IMR-90 (cell line): Measurements from ENCODE around the gene RPS19.

Experiments
- BHLHE40 ChIP-seq: fragments of 150-350 bp; IDR thresholded peaks from 2 replicates; pipeline ENCODE4 v1.6.1; 2016; ENCODE audit warnings: mild to moderate bottlenecking, low read depth, low read length
- CEBPB ChIP-seq: IDR thresholded peaks from 2 replicates; pipeline ENCODE4 v1.6.1; 2012; ENCODE audit warnings: low read depth, low read length, improper control_type of control experiment
- CTCF ChIP-seq: conservative IDR thresholded peaks from 2 replicates; pipeline ENCODE4 v1.5.1; 2012; ENCODE audit warnings: mild to moderate bottlenecking, low read depth, low read length, improper control_type of control experiment
- FOS ChIP-seq: fragments of 150-350 bp; IDR thresholded peaks from 2 replicates; pipeline ENCODE4 v1.6.1; 2016; ENCODE audit warnings: low read depth, low read length
- MAFK ChIP-seq: IDR thresholded peaks from 2 replicates; pipeline ENCODE4 v1.6.1; 2012; ENCODE audit warnings: low read depth, low read length, improper control_type of control experiment
- MAZ ChIP-seq: IDR thresholded peaks from 2 replicates; pipeline ENCODE4 v1.6.1; 2012; ENCODE audit warnings: low read depth, mild to moderate bottlenecking, low read length, improper control_type of control experiment, moderate library complexity, borderline replicate concordance
- MXI1 ChIP-seq: IDR thresholded peaks from 2 replicates; pipeline ENCODE4 v1.6.1; 2012; ENCODE audit warnings: low read depth, mild to moderate bottlenecking, low read length, moderate library complexity, borderline replicate concordance
- POLR2A ChIP-seq: IDR thresholded peaks from 2 replicates; pipeline ENCODE4 v1.6.1; 2012; ENCODE audit warnings: mild to moderate bottlenecking, low read depth, low read length
- RAD21 ChIP-seq: IDR thresholded peaks from 2 replicates; pipeline ENCODE4 v1.6.1; 2012; ENCODE audit warnings: low read length, improper control_type of control experiment
- RCOR1 ChIP-seq: IDR thresholded peaks from 2 replicates; pipeline ENCODE4 v1.6.1; 2012; ENCODE audit warnings: mild to moderate bottlenecking, low read length, improper control_type of control experiment; ENCODE audit not compliant: insufficient replicate concordance
- RFX5 ChIP-seq: IDR thresholded peaks from 2 replicates; pipeline ENCODE4 v1.8.0; 2012; ENCODE audit warnings: low read depth, mild to moderate bottlenecking, low read length, moderate library complexity
- SMC3 ChIP-seq: fragments of 150-350 bp; IDR thresholded peaks from 2 replicates; pipeline ENCODE4 v1.6.1; 2016; ENCODE audit warnings: low read depth, mild to moderate bottlenecking, antibody characterized with exemption, low read length, moderate library complexity
- USF2 ChIP-seq: fragments of 150-350 bp; IDR thresholded peaks from 2 replicates; pipeline ENCODE4 v1.6.1; 2017; ENCODE audit warnings: mild to moderate bottlenecking, antibody characterized with exemption, low read length, low read depth

- TF ChIP-seq RAD21 = no peak
- TF ChIP-seq CTCF = no peak
- no peak for TF ChIP-seq MXI1
- TF ChIP-seq RCOR1 = no peak
- TF ChIP-seq RFX5 = no peak
- TF ChIP-seq MAZ = no peak
- TF ChIP-seq FOS = no peak
- no peak for TF ChIP-seq USF2
- TF ChIP-seq MAFK = no peak
- no peak for TF ChIP-seq CEBPB
- no peak for TF ChIP-seq BHLHE40
- no peak for TF ChIP-seq POLR2A
- TF ChIP-seq SMC3 = no peak
These were observed 12.5 kb upstream of the RPS19 start for GRCh38 chr19:41847351-41848105.
